Right lobe of liver (tissue), 6 donors: Measurements from ENCODE around the gene LIN9. TPM values are rescaled to one million over a fixed set of nuclear protein-coding genes. Genes with fewer than 3 reads are reported as not detected.

Experiments used
- ATAC-seq, 4 donors: fragments of 200-7000 bp; cut with Tn5 transposase; one replicate each; pipeline ENCODE4 v1.9.1; 2020; ENCODE audit warnings: mild to moderate bottlenecking in 4 of 4, moderate library complexity in 4 of 4
- DNase-seq, 3 donors: peaks; one replicate each; pipeline ENCODE4 v3.0.0-alpha.2; 2020
- H3K27ac ChIP-seq, 3 donors: fragments of 200-600 bp; one replicate each; pipeline ENCODE4 v1.8.0; 2022
- H3K27me3 ChIP-seq, 2 donors: fragments of 200-600 bp; one replicate each; pipeline ENCODE4 v1.8.0; 2022
- H3K36me3 ChIP-seq, 4 donors: fragments of 200-600 bp; sonication (generic) in 1 of 4; one replicate each; pipeline versions ENCODE4 v1.5.1 to v1.8.0; 2017 to 2022; ENCODE audit warnings: control low read depth in 1 of 4
- H3K4me1 ChIP-seq, 4 donors: fragments of 200-600 bp; sonication (generic) in 1 of 4; one replicate each; pipeline versions ENCODE4 v1.5.1 to v1.8.0; 2017 to 2022; ENCODE audit warnings: control low read depth in 1 of 4
- H3K4me3 ChIP-seq, 3 donors: fragments of 200-600 bp; one replicate each; pipeline ENCODE4 v1.8.0; 2022
- H3K9me3 ChIP-seq, 4 donors: fragments of 200-600 bp; sonication (generic) in 1 of 4; one replicate each; pipeline versions ENCODE4 v1.5.1 to v1.8.0; 2017 to 2022; ENCODE audit warnings: control low read depth in 1 of 4
- POLR2A ChIP-seq: fragments of 450-650 bp; IDR thresholded peaks from one replicate; pipeline ENCODE4 v1.6.1; 2017; ENCODE audit warnings: antibody characterized with exemption, mild to moderate bottlenecking
- WGBS: methylation state at CpG from one replicate; pipeline ENCODE4 v1.1.6; 2018; ENCODE audit warnings: low coverage, low lambda C conversion rate; ENCODE audit not compliant: insufficient coverage; ENCODE audit errors: missing lambda C conversion rate; 5-methylcytosine and 5-hydroxymethylcytosine counted together
- intact Hi-C, 2 donors: fragments of 100-400 bp; cut with DNase I; formaldehyde crosslinking; loops; one replicate each; pipeline versions ENCODE4 v1.11.2 to v1.14.1; 2022
- total RNA-seq, 6 experiments: library from RNA; depleted of rRNA in 2 of 6; stranded (reverse); fragments of >200 nt in 2 of 6; fragmentation: NEBNext Ultra II Directional in 3 of 6; extraction: Animal tissue kit (Norgen Biotek cat#: 25700) in 3 of 6; gene quantifications; one replicate each; pipeline versions ENCODE4 v1.1.0 to v1.2.4, GENCODE V29; 2016 to 2023
- TF ChIP-seq, protein P1 (sequence below), 4 donors: fragments of 200-600 bp in 3 of 4; fragments of 450-650 bp in 1 of 4; IDR thresholded peaks; one replicate each; pipeline versions ENCODE4 v1.5.1 to v1.8.0; 2016 to 2022; ENCODE audit warnings: antibody characterized with exemption in 4 of 4, mild to moderate bottlenecking in 2 of 4
- donor health status: DM: no; HTN: yes; CAD: no.
- donor health status: DM: no; HTN: no; CAD: no.
- donor health status: DM: no; HTN: no; CAD: no.
- donor health status: DM: no; HTN: yes; CAD: no.
- donor health status: DM: no; HTN: yes; CAD: no.

The LIN9 gene
- total RNA-seq, 6 experiments from 2014 or later = 0.46 to 1.5 (median 0.91) TPM

DNA sequence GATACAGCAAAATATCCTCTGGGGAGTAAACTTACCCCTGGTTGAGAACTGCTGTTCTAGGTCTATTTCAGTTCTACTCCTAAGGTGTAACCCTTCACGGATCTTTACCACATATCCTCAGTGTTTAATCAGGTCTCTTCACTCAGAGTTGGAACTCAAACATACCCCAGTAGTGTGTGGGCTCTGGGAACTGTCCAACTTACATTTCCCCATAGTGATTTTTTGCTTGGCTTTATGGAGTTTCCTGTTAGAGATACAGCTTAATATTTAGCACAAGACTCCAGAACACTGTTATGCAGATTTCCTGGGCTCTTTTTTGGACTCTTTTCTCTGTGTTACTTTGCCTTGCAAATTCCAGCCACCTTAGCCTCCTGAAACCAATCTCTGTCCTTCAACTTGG, 26.7 kb upstream of the LIN9 start:
- Histone ChIP-seq H3K27ac (no peak overlapping the region), H3K36me3 (no peaks in the 10 kb centered on the region), H3K9me3 (no peaks in the 10 kb centered on the region), H3K4me1 (no peaks in the 10 kb centered on the region), H3K27me3 (no peaks in the 10 kb centered on the region), H3K4me3 (no peak overlapping the region)
- no peak for ATAC-seq
- no peak for DNase-seq
- intact Hi-C loops = no loop called here
- TF ChIP-seq, protein P1, sequence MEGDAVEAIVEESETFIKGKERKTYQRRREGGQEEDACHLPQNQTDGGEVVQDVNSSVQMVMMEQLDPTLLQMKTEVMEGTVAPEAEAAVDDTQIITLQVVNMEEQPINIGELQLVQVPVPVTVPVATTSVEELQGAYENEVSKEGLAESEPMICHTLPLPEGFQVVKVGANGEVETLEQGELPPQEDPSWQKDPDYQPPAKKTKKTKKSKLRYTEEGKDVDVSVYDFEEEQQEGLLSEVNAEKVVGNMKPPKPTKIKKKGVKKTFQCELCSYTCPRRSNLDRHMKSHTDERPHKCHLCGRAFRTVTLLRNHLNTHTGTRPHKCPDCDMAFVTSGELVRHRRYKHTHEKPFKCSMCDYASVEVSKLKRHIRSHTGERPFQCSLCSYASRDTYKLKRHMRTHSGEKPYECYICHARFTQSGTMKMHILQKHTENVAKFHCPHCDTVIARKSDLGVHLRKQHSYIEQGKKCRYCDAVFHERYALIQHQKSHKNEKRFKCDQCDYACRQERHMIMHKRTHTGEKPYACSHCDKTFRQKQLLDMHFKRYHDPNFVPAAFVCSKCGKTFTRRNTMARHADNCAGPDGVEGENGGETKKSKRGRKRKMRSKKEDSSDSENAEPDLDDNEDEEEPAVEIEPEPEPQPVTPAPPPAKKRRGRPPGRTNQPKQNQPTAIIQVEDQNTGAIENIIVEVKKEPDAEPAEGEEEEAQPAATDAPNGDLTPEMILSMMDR (IDR thresholded peaks at IDR 0.05) = no peak
- WGBS = 50% methylated on average over 1 of the region's 1 CpG

DNA sequence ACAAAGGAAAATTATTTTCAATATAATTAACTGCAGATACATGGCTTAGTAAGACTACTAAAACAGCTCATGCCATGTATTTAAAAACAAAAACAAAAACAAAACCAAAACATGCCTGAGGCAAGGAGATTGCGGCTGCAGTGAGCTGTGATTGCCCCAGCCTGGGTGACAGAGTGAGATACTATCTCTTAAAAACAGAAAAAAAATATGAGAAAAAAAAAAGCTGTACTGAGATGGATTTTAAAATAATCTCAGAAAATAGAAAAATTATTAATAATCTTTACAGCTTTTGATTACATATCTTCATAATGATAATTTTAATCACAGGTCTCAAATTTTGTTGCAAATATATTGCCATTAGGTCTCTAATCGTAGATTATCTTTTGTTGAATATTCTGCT, 24.0 kb upstream of the LIN9 start:
- H3K27me3 ChIP-seq = no peaks in the 10 kb centered on the region

DNA sequence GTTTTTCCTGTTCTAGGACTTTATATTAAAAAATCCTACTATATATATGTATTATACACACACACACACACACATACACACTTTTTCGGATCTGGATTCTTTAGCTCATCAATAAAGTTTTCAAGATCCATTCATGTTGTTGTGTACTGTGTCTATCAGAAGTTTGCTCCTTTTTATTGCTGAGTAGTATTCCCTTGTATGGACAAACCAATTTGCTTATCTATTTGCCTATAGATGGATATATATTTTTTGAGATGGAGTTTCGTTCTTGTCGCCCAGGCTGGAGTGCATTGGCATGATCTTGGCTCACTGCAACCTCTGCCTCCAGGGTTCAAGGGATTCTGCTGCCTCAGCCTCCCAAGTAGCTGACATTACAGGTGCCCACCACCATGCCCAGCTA, 20.3 kb upstream of the LIN9 start:
- intact Hi-C loops = no loop called here
- WGBS = 71% methylated on average over 3 of the region's 3 CpGs
- TF ChIP-seq, protein P1 (IDR thresholded peaks at IDR 0.05) = no peak
- no peak for TF ChIP-seq POLR2A
- H3K4me1 ChIP-seq = no peaks in the 10 kb centered on the region
- no peak overlapping the region for H3K4me3 ChIP-seq
- no peaks in the 10 kb centered on the region for H3K36me3 ChIP-seq
- no peaks in the 10 kb centered on the region for H3K27me3 ChIP-seq
- no peak overlapping the region for H3K27ac ChIP-seq
- no peaks in the 10 kb centered on the region for H3K9me3 ChIP-seq
- ATAC-seq = no peak
- no peak for DNase-seq

More for the DNA sequence above, 24.0 kb upstream of the LIN9 start:
- TF ChIP-seq POLR2A = no peak
- TF ChIP-seq, protein P1 (IDR thresholded peaks at IDR 0.05) = no peak
- DNase-seq = no peak
- no peaks in the 10 kb centered on the region for H3K36me3 ChIP-seq
- H3K9me3 ChIP-seq = no peaks in the 10 kb centered on the region
- H3K27ac ChIP-seq = no peak overlapping the region
- ATAC-seq = no peak
- H3K4me3 ChIP-seq = no peak overlapping the region
- H3K4me1 ChIP-seq = no peaks in the 10 kb centered on the region
- WGBS = 33% methylated on average over 2 of the region's 2 CpGs
- intact Hi-C loops = no loop called here

DNA sequence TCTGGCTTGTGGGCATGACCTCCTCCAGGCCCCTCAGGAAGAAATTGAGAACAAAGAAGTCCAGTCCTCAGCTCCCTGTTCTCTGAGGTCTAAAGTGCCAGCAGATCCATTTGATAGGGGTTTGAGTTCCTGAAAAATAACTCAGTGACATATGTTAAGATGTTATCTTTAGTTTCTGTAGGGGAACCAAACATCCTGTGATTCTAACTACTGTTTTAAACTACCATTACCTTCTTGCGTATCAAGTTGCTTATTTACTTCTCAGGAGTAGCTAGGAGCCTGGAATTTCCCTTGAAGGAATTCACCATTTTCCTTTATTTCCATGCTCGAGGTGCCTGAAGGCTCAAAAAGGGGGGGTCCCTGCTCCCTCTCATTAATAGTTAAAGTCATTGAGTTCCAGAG, 18.8 kb upstream of the LIN9 start:
- ATAC-seq (no peak), DNase-seq (no peak)
- Histone ChIP-seq H3K27me3 (no peaks in the 10 kb centered on the region), H3K27ac (no peak overlapping the region), H3K4me1 (no peaks in the 10 kb centered on the region), H3K9me3 (no peaks in the 10 kb centered on the region), H3K36me3 (no peaks in the 10 kb centered on the region), H3K4me3 (no peak overlapping the region)
- TF ChIP-seq, protein P1 (IDR thresholded peaks at IDR 0.05) = no peak
- TF ChIP-seq POLR2A = no peak
- intact Hi-C loops = no loop called here
- WGBS = 67% methylated on average over 2 of the region's 2 CpGs

DNA sequence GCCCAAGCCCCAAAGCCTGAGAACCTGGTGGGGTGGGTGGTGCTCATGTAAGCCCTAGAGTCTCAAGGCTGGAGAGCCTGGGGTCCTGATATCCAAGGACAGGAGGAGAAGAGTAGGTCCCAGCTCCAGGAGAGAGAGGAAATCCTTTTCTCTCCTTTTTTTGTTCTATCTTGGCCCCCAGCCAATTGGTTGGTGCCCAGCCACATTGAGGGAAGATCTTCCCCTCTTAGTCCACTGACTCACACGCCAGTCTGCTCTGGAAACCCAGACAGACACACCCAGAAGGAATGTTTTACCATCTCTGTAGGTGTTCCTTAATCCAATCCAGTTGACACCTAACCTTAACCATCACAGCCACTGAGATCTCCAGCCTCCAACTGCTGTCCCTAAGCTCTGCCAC, 16.2 kb upstream of the LIN9 start:
- H3K9me3 ChIP-seq = no peaks in the 10 kb centered on the region
- H3K27ac ChIP-seq = no peak overlapping the region
- DNase-seq (no peak), ATAC-seq (no peak)
- no peak overlapping the region for H3K4me3 ChIP-seq
- H3K27me3 ChIP-seq = peaks cover 0 to 3% of the 10 kb centered on the region in 2 donors
- intact Hi-C loops = no loop called here
- no peaks in the 10 kb centered on the region for H3K36me3 ChIP-seq
- H3K4me1 ChIP-seq = no peaks in the 10 kb centered on the region
- TF ChIP-seq POLR2A = no peak
- TF ChIP-seq, protein P1 (IDR thresholded peaks at IDR 0.05) = no peak
- WGBS = 33% methylated on average over 1 of the region's 1 CpG
